ENCODE measurements around the gene MAML1.

DNA sequence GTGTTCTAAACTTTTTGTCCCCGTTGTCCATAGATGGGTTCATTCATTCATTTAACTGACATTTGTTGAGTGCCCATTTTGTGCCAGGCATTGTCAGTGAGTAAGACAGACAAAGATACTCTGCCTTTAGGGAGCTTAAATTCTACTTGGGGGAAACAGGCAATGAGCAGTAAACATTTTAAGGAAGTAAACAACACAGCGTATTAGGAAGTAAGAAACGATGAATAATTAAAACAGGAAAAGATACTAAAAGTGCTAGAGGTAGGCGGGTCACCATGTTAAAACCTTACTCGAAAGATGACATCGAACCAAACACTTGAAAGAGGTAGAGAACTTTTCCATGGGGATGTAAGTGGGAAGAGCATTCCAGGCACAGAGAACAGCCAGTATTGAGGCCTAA lies 5.5 kb upstream of the MAML1 start:
- TF ChIP-seq POLR2A (IDR thresholded peaks at IDR 0.05): no peak
- TF ChIP-seq, protein P1, sequence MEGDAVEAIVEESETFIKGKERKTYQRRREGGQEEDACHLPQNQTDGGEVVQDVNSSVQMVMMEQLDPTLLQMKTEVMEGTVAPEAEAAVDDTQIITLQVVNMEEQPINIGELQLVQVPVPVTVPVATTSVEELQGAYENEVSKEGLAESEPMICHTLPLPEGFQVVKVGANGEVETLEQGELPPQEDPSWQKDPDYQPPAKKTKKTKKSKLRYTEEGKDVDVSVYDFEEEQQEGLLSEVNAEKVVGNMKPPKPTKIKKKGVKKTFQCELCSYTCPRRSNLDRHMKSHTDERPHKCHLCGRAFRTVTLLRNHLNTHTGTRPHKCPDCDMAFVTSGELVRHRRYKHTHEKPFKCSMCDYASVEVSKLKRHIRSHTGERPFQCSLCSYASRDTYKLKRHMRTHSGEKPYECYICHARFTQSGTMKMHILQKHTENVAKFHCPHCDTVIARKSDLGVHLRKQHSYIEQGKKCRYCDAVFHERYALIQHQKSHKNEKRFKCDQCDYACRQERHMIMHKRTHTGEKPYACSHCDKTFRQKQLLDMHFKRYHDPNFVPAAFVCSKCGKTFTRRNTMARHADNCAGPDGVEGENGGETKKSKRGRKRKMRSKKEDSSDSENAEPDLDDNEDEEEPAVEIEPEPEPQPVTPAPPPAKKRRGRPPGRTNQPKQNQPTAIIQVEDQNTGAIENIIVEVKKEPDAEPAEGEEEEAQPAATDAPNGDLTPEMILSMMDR (IDR thresholded peaks at IDR 0.05): no peak
